Esophagus muscularis mucosa (tissue), 4 donors: ENCODE results near the gene ARL11. TPM values are rescaled to one million over a fixed set of nuclear protein-coding genes. Genes with fewer than 3 reads are reported as not detected.

Experiments used
- DNase-seq: peaks from one replicate; pipeline ENCODE4 v3.0.0-alpha.2; 2017; ENCODE audit errors: extremely low spot score
- H3K27ac ChIP-seq, 4 donors: fragments of 200-600 bp; sonication (generic); replicated peaks in 1 of 4; 1 replicate in 3 of 4; 2 replicates in 1 of 4; pipeline ENCODE4 v1.5.1; 2016 to 2019; ENCODE audit warnings: mild to moderate bottlenecking in 1 of 4
- H3K27me3 ChIP-seq, 4 donors: fragments of 200-600 bp; sonication (generic); one replicate each; pipeline versions ENCODE4 v1.5.1 to v1.6.0; 2016 to 2019
- H3K36me3 ChIP-seq, 4 donors: fragments of 200-600 bp; sonication (generic); one replicate each; pipeline ENCODE4 v1.5.1; 2016 to 2019
- H3K4me1 ChIP-seq, 4 donors: fragments of 200-600 bp; sonication (generic); one replicate each; pipeline ENCODE4 v1.5.1; 2016 to 2019
- H3K4me3 ChIP-seq, 4 donors: fragments of 200-600 bp; sonication (generic); 1 replicate in 2 of 4; 2 replicates in 2 of 4; pipeline ENCODE4 v1.5.1; 2016 to 2019; ENCODE audit warnings: mild to moderate bottlenecking in 4 of 4, moderate library complexity in 1 of 4
- H3K9me3 ChIP-seq, 4 donors: fragments of 200-600 bp; sonication (generic); 1 replicate in 3 of 4; 2 replicates in 1 of 4; pipeline ENCODE4 v1.5.1; 2016 to 2019
- EP300 ChIP-seq: sonication (generic); formaldehyde crosslinking; IDR thresholded peaks from one replicate; pipeline ENCODE4 v1.6.1; 2017; ENCODE audit warnings: antibody characterized with exemption
- POLR2A ChIP-seq: fragments of 450-650 bp; IDR thresholded peaks from one replicate; pipeline ENCODE4 v1.6.1; 2017; ENCODE audit warnings: antibody characterized with exemption, moderate library complexity, mild to moderate bottlenecking, low read depth
- POLR2AphosphoS5 ChIP-seq, 2 donors: sonication (generic); formaldehyde crosslinking; IDR thresholded peaks; one replicate each; pipeline ENCODE4 v1.6.1; 2017; ENCODE audit warnings: antibody characterized with exemption in 2 of 2
- WGBS: methylation state at CpG from one replicate; pipeline ENCODE4 v1.1.5; 2018; 5-methylcytosine and 5-hydroxymethylcytosine counted together
- intact Hi-C: fragments of 100-400 bp; cut with DNase I; formaldehyde crosslinking; loops from one replicate; pipeline ENCODE4 v1.15.1; 2023
- total RNA-seq, 4 donors: library from RNA; depleted of rRNA; stranded (reverse); fragments of >200 nt; gene quantifications; one replicate each; pipeline versions ENCODE4 v1.1.0 to v1.2.1, GENCODE V29; 2016
- TF ChIP-seq, protein P1 (sequence below), 3 experiments: fragments of 200-600 bp in 2 of 3; fragments of 450-650 bp in 1 of 3; sonication (generic) in 2 of 3; IDR thresholded peaks; one replicate each; pipeline ENCODE4 v1.5.1; 2017 to 2019; ENCODE audit warnings: antibody characterized with exemption in 3 of 3, mild to moderate bottlenecking in 2 of 3, moderate library complexity in 1 of 3

Gene ARL11
- total RNA-seq, 4 donors from 2014 or later, result 0.13 to 0.83 (median 0.35) TPM

DNA sequence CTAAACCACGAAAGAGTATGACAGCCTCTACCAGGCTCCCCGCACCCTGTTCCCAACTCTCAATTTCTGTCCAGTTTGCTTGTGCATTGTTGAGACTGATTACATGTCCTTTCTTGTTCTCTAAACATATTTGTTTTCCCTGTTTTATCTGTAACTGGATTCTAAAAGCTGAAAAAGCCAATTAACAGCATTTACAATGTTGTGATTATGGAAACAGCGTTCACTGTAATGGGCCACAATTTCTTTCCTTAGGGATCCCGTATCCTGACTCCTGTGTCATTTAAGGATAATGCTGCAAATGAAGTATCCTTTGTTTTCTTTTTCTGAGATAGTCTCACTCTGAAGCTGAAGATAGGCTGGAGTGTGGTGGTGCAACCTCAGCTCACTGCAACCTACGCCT, 42.5 kb downstream of the ARL11 start:
- H3K36me3 ChIP-seq, result peaks cover 4 to 28% (median 11%) of the 10 kb centered on the region in 4 donors
- no peak for TF ChIP-seq POLR2AphosphoS5 (IDR thresholded peaks at IDR 0.05)
- no peak for TF ChIP-seq EP300
- TF ChIP-seq POLR2A, result no peak
- TF ChIP-seq, protein P1, sequence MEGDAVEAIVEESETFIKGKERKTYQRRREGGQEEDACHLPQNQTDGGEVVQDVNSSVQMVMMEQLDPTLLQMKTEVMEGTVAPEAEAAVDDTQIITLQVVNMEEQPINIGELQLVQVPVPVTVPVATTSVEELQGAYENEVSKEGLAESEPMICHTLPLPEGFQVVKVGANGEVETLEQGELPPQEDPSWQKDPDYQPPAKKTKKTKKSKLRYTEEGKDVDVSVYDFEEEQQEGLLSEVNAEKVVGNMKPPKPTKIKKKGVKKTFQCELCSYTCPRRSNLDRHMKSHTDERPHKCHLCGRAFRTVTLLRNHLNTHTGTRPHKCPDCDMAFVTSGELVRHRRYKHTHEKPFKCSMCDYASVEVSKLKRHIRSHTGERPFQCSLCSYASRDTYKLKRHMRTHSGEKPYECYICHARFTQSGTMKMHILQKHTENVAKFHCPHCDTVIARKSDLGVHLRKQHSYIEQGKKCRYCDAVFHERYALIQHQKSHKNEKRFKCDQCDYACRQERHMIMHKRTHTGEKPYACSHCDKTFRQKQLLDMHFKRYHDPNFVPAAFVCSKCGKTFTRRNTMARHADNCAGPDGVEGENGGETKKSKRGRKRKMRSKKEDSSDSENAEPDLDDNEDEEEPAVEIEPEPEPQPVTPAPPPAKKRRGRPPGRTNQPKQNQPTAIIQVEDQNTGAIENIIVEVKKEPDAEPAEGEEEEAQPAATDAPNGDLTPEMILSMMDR (IDR thresholded peaks at IDR 0.05), result no peak
- intact Hi-C loops, result loop anchor here (5.0 kb wide), 1 partner anchor 121 kb away; the partner anchor contains the start of gene KPNA3
- no peaks in the 10 kb centered on the region for H3K9me3 ChIP-seq
- H3K4me1 ChIP-seq, result peaks cover 0 to 13% (median 0%) of the 10 kb centered on the region in 4 donors
- H3K27ac ChIP-seq, result no peak overlapping the region
- DNase-seq, result no peak
- 78% methylated on average over 5 of the region's 5 CpGs for WGBS
- no peak overlapping the region for H3K4me3 ChIP-seq
- H3K27me3 ChIP-seq, result no peaks in the 10 kb centered on the region

DNA sequence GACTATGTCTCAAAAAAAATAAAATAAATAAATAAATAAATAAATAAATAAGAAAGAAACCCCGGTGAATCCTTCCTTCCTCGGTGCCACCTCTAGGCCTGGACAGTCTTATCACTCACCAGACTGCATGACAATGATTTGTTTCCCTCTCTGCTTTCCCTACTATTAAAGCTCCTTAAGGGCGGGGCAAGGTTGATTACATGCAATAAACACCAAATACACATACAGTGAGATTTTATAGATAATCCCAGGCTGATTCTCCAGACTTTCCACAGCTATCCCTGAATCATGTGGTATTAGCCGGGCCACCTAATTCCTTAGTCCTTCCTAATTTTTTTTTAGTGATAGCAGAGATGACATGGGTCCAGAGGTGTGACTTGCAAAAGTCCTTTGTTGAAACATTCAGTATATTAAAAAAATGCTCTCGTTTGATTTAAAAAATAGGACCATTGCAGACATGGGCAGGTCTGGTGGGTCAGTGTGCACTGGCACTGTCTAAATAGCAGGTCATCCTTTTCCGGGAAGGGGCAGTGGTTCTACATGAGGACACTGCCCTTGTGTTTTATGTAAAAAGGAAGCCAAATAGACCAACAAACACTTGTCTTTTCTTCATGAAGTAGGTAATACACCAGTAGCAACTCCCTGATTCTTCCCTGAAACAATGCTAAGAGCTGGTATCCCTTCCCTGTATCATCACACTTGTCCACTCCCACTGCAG, 48.4 kb downstream of the ARL11 start:
- Histone ChIP-seq H3K36me3 (peaks cover 0 to 21% (median 3%) of the 10 kb centered on the region in 4 donors), H3K4me3 (no peak overlapping the region), H3K27me3 (no peaks in the 10 kb centered on the region), H3K27ac (no peak overlapping the region), H3K9me3 (no peaks in the 10 kb centered on the region), H3K4me1 (no peaks in the 10 kb centered on the region)
- DNase-seq, result no peak
- TF ChIP-seq, protein P1 (IDR thresholded peaks at IDR 0.05), result no peak
- TF ChIP-seq POLR2AphosphoS5 (IDR thresholded peaks at IDR 0.05), result no peak
- no peak for TF ChIP-seq EP300
- TF ChIP-seq POLR2A, result no peak
- 94% methylated on average over 6 of the region's 6 CpGs for WGBS
- intact Hi-C loops, result no loop called here

DNA sequence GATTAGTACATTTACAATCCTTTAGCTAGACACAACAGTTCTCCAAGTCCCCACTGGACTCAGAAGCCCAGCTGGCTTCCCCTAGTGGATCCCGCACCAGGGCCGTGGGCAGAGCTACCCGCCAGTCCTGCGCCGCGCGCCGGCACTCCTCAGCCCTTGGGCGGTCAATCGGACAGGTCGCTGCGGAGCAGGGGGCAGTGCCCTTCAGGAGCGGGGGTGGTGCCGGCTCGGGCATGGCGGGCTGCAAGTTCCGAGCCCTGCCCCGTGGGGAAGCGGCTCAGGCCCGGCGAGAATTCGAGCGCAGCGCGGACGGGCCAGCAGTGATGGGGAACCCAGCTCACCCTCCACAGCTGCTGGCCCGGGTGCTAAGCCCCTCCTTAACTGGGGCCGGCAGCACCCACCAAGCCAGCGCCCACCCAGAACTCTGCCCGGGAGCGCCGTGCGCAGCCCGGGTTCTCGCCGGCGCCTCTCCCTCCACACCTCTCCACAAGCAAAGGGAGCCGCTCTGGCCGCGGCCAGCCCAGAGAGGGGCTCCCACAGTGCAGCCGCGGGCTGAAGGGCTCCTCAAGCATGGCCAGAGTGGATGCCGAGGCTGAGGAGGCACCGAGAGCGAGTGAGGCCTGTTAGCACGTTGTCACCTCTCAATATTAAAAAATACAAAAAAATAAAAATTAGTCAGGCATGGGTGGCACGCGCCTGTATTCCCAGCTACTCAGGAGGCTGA, 50.0 kb downstream of the ARL11 start:
- WGBS, result 97% methylated on average over 34 of the region's 48 CpGs
- intact Hi-C loops, result no loop called here
- Histone ChIP-seq H3K27me3 (no peaks in the 10 kb centered on the region), H3K4me3 (no peak overlapping the region), H3K27ac (no peak overlapping the region), H3K36me3 (peaks cover 0 to 21% (median 3%) of the 10 kb centered on the region in 4 donors), H3K9me3 (no peaks in the 10 kb centered on the region), H3K4me1 (no peaks in the 10 kb centered on the region)
- TF ChIP-seq POLR2AphosphoS5 (IDR thresholded peaks at IDR 0.05) (no peak), EP300 (no peak), POLR2A (no peak)
- TF ChIP-seq, protein P1 (IDR thresholded peaks at IDR 0.05), result no peak
- no peak for DNase-seq

DNA sequence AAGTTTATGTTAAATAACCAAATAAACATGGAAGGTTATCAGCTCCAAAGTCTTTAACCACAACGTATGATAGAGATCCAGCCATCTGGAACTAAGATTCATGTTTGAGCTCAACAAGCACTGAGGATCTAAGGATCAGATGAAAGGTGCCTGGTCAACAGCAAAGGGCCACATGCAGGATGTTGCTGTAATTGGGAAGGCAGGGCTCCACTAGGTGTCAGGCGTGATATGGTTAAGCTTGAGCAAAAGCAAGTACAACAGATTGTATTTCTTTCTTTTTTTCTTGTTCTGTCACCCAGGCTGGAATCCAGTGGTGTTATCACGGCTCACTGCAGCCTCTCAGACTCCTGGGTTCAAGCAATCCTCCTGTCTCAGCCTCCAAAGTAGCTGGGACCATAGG, 50.9 kb downstream of the ARL11 start:
- H3K36me3 ChIP-seq, result peaks cover 0 to 21% (median 3%) of the 10 kb centered on the region in 4 donors
- DNase-seq, result no peak
- intact Hi-C loops, result no loop called here
- TF ChIP-seq EP300 (no peak), POLR2AphosphoS5 (IDR thresholded peaks at IDR 0.05) (no peak), POLR2A (no peak)
- TF ChIP-seq, protein P1 (IDR thresholded peaks at IDR 0.05), result no peak
- H3K4me1 ChIP-seq, result no peaks in the 10 kb centered on the region
- no peak overlapping the region for H3K4me3 ChIP-seq
- no peak overlapping the region for H3K27ac ChIP-seq
- 93% methylated on average over 3 of the region's 3 CpGs for WGBS
- H3K27me3 ChIP-seq, result no peaks in the 10 kb centered on the region
- H3K9me3 ChIP-seq, result no peaks in the 10 kb centered on the region
